ENCODE measurements around the gene RBMS2. TPM values are rescaled to one million over a fixed set of nuclear protein-coding genes. Genes with fewer than 3 reads are reported as not detected.

Gene RBMS2
- total and polyA plus RNA-seq, 2 experiments from 2014 or later, result 15.2 to 18.8 TPM

DNA sequence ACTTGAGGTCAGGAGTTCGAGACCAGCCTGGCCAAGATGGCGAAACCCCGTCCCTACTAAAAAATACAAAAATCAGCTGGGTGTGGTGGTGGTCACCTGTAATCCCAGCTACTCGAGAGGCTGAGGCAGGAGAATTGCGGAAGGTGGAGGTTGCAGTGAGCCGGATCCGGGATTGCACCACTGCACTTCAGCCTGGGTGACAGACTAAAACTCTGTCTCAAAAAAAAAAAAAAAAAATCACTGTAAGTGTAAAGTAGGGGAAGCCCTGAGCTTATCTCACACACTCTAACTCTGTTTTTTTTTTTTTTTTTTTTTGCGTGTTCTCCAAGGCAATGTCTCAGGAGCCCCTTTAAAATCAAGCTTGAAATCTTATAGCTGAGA lies 421 bp upstream of the RBMS2 start:
- peak overlapping the region; percentile 77 for H2AFZ ChIP-seq

DNA sequence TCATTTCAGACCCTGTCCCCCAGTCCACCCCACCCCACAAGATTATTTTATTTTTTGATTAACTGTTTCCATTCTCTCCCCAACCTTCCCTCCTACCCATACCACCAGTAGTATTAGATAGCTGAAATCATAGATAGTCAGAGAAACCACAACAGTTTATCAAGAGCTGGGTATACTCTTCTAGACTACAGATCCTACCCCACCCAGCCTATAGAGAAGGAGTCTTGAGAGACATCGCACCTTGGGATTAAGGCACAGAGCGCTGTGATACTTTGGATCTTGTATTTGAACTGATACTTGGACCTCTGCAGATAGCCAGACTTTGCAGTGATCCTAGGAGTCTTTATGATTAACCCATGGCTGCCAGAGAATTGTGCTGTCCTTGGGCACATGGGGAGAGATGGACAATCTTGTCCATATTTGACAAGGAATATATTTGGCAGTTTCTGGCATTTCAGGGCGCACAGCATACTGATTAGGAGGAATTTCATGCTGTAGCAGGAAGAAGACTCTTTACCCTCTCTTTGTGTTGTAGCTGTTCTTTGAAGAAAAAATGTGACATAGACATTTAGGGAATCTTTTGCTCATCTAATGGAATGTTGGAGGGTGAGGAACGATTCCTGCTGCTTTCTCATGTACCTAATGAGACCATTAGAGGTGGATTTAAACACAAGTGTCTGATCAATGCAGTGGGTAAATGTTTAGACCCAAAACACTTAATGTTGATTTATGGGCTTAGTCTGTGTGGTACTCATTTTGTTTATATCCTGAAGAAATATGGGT lies 982 bp downstream of the RBMS2 start:
- Histone ChIP-seq H4K20me1 (ENCODE audit: insufficient read depth, poor library complexity, severe bottlenecking) (no peaks in the 10 kb centered on the region), H3K36me3 (replicated peaks; ENCODE audit: insufficient read depth, low read depth) (no peaks in the 10 kb centered on the region), H3K27me3 (no peaks in the 10 kb centered on the region), H3K4me2 (peak overlapping the region; percentile 85), H3K9me3 (ENCODE audit: low read depth) (no peaks in the 10 kb centered on the region), H2AFZ (peak overlapping the region; percentile 72), H3K4me3 (peak overlapping the region; percentile 67), H3K4me1 (ENCODE audit: insufficient read depth) (peaks cover 31% of the 10 kb centered on the region), H3K27ac (peak overlapping the region; percentile 96), H3K9me2 (replicated peaks; ENCODE audit: insufficient read depth) (no peaks in the 10 kb centered on the region), H3K79me2 (peaks cover 48% of the 10 kb centered on the region)
- TF ChIP-seq EZH2 (IDR thresholded peaks at IDR 0.05; ENCODE audit: borderline replicate concordance) (no peak), EZH2phosphoT487 (IDR thresholded peaks at IDR 0.05; ENCODE audit: low read depth, severe bottlenecking, unreplicated experiment) (no peak)
- TF ChIP-seq, protein P1, sequence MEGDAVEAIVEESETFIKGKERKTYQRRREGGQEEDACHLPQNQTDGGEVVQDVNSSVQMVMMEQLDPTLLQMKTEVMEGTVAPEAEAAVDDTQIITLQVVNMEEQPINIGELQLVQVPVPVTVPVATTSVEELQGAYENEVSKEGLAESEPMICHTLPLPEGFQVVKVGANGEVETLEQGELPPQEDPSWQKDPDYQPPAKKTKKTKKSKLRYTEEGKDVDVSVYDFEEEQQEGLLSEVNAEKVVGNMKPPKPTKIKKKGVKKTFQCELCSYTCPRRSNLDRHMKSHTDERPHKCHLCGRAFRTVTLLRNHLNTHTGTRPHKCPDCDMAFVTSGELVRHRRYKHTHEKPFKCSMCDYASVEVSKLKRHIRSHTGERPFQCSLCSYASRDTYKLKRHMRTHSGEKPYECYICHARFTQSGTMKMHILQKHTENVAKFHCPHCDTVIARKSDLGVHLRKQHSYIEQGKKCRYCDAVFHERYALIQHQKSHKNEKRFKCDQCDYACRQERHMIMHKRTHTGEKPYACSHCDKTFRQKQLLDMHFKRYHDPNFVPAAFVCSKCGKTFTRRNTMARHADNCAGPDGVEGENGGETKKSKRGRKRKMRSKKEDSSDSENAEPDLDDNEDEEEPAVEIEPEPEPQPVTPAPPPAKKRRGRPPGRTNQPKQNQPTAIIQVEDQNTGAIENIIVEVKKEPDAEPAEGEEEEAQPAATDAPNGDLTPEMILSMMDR (IDR thresholded peaks at IDR 0.05; ENCODE audit: poor library complexity), result no peak
- 8% methylated on average over 4 of the region's 4 CpGs for WGBS (ENCODE audit: low lambda C conversion rate, missing lambda C conversion rate)
- peak; percentile 27 for DNase-seq (ENCODE audit: low spot score)

More for the DNA sequence above, 421 bp upstream of the RBMS2 start:
- no peaks in the 10 kb centered on the region for H3K9me3 ChIP-seq (ENCODE audit: low read depth)
- no peaks in the 10 kb centered on the region for H3K27me3 ChIP-seq
- no peaks in the 10 kb centered on the region for H4K20me1 ChIP-seq (ENCODE audit: insufficient read depth, poor library complexity, severe bottlenecking)
- DNase-seq (ENCODE audit: low spot score), result no peak
- H3K4me1 ChIP-seq (ENCODE audit: insufficient read depth), result peaks cover 19% of the 10 kb centered on the region
- H3K79me2 ChIP-seq, result peaks cover 40% of the 10 kb centered on the region
- H3K4me3 ChIP-seq, result no peak overlapping the region
- H3K9me2 ChIP-seq (replicated peaks; ENCODE audit: insufficient read depth), result no peaks in the 10 kb centered on the region
- H3K36me3 ChIP-seq (replicated peaks; ENCODE audit: insufficient read depth, low read depth), result no peaks in the 10 kb centered on the region
- TF ChIP-seq EZH2phosphoT487 (IDR thresholded peaks at IDR 0.05; ENCODE audit: low read depth, severe bottlenecking, unreplicated experiment) (no peak), EZH2 (IDR thresholded peaks at IDR 0.05; ENCODE audit: borderline replicate concordance) (no peak)
- TF ChIP-seq, protein P1 (IDR thresholded peaks at IDR 0.05; ENCODE audit: poor library complexity), result no peak
- peak overlapping the region; percentile 93 for H3K27ac ChIP-seq
- peak overlapping the region; percentile 76 for H3K4me2 ChIP-seq
- WGBS (ENCODE audit: low lambda C conversion rate, missing lambda C conversion rate), result 74% methylated on average over 8 of the region's 8 CpGs

DNA sequence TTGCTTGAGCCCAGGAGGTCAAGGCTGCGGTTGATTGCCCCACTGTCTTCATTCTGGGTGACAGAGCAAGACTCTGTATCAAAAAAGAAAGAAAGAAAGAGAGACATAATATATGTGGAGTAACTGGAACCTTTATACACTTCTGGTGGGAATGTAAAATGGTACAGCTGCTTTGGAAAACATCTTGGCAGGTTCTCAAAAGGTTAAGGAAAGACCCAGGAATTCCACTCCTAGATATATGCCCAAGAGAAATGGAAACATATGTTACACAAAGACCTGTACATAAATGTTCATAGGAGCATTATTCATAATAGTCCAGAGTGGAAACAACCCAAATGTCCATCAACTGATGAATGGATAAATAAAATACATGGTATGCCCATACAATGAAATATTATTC lies 7.2 kb downstream of the RBMS2 start:
- H3K36me3 ChIP-seq (replicated peaks; ENCODE audit: insufficient read depth, low read depth), result no peaks in the 10 kb centered on the region
- no peak overlapping the region for H3K27ac ChIP-seq
- WGBS (ENCODE audit: low lambda C conversion rate, missing lambda C conversion rate), result 93% methylated on average over 1 of the region's 1 CpG
- H2AFZ ChIP-seq, result no peak overlapping the region
- TF ChIP-seq EZH2phosphoT487 (IDR thresholded peaks at IDR 0.05; ENCODE audit: low read depth, severe bottlenecking, unreplicated experiment), result no peak
- TF ChIP-seq, protein P1 (IDR thresholded peaks at IDR 0.05; ENCODE audit: poor library complexity), result no peak
- TF ChIP-seq EZH2 (IDR thresholded peaks at IDR 0.05; ENCODE audit: borderline replicate concordance), result no peak
- H3K9me3 ChIP-seq (ENCODE audit: low read depth), result no peaks in the 10 kb centered on the region
- H3K27me3 ChIP-seq, result no peaks in the 10 kb centered on the region
- peaks cover 88% of the 10 kb centered on the region for H3K79me2 ChIP-seq
- H4K20me1 ChIP-seq (ENCODE audit: insufficient read depth, poor library complexity, severe bottlenecking), result no peaks in the 10 kb centered on the region
- no peak overlapping the region for H3K4me3 ChIP-seq
- H3K4me1 ChIP-seq (ENCODE audit: insufficient read depth), result peaks cover 18% of the 10 kb centered on the region
- no peaks in the 10 kb centered on the region for H3K9me2 ChIP-seq (replicated peaks; ENCODE audit: insufficient read depth)
- DNase-seq (ENCODE audit: low spot score), result no peak
- no peak overlapping the region for H3K4me2 ChIP-seq

All from hepatocyte (in vitro differentiated cells).